Mesothelial cell of epicardium (in vitro differentiated cells): ENCODE data around the gene OR10A7. TPM values are rescaled to one million over a fixed set of nuclear protein-coding genes. Genes with fewer than 3 reads are reported as not detected.

ENCODE experiments used
- DNase-seq, 2 experiments: peaks; one replicate each; pipeline ENCODE4 v3.0.0; 2021; ENCODE audit warnings: low spot score in 2 of 2; ENCODE audit not compliant: unreplicated experiment in 2 of 2
- H3K27ac Mint-ChIP-seq: 2 replicates; pipeline ENCODE4 v1.8.0; 2021; ENCODE audit warnings: mixed read lengths
- H3K27me3 Mint-ChIP-seq: 2 replicates; pipeline ENCODE4 v1.8.0; 2021; ENCODE audit warnings: low read depth, mixed read lengths
- H3K36me3 Mint-ChIP-seq: 2 replicates; pipeline ENCODE4 v1.8.0; 2021; ENCODE audit warnings: mixed read lengths
- H3K4me1 Mint-ChIP-seq: 2 replicates; pipeline ENCODE4 v1.8.0; 2021; ENCODE audit warnings: mixed read lengths
- H3K4me3 Mint-ChIP-seq: 2 replicates; pipeline ENCODE4 v1.8.0; 2021; ENCODE audit warnings: mild to moderate bottlenecking, moderate library complexity, mixed read lengths
- H3K9me3 Mint-ChIP-seq: 2 replicates; pipeline ENCODE4 v1.8.0; 2021; ENCODE audit warnings: mixed read lengths
- CTCF ChIP-seq: fragments of 200-600 bp; sonication (generic); IDR thresholded peaks from one replicate; pipeline ENCODE4 v1.5.0; 2021; ENCODE audit warnings: antibody characterized with exemption; ENCODE audit not compliant: unreplicated experiment
- total RNA-seq: library from RNA; stranded (reverse); gene quantifications from 3 replicates; pipeline ENCODE4 v1.2.1, GENCODE V29; 2021

Gene OR10A7
- total RNA-seq, 1 donor from 2014 or later, result not detected

- H3K4me3 Mint-ChIP-seq, result no peak overlapping the region
- no peaks in the 10 kb centered on the region for H3K9me3 Mint-ChIP-seq
- no peaks in the 10 kb centered on the region for H3K4me1 Mint-ChIP-seq
Measured at GRCh38 chr12:55246159-55246558, 25.3 kb downstream of the OR10A7 start.

GRCh38 chr12:55250944-55251343 is 30.1 kb downstream of the OR10A7 start:
- Mint-ChIP-seq H3K4me3 (no peak overlapping the region), H3K27me3 (peaks cover 11% of the 10 kb centered on the region), H3K27ac (no peak overlapping the region), H3K9me3 (no peaks in the 10 kb centered on the region), H3K36me3 (no peaks in the 10 kb centered on the region), H3K4me1 (no peaks in the 10 kb centered on the region)
- DNase-seq, result no peak
- TF ChIP-seq CTCF, result no peak

More at GRCh38 chr12:55246159-55246558, 25.3 kb downstream of the OR10A7 start:
- Mint-ChIP-seq H3K27ac (no peak overlapping the region), H3K36me3 (no peaks in the 10 kb centered on the region), H3K27me3 (peaks cover 14% of the 10 kb centered on the region)
- no peak for TF ChIP-seq CTCF
- DNase-seq, result no peak

GRCh38 chr12:55253281-55253680 is 32.5 kb downstream of the OR10A7 start:
- H3K27ac Mint-ChIP-seq, result no peak overlapping the region
- no peak overlapping the region for H3K4me3 Mint-ChIP-seq
- DNase-seq, result no peak
- no peak for TF ChIP-seq CTCF
- no peaks in the 10 kb centered on the region for H3K36me3 Mint-ChIP-seq
- H3K27me3 Mint-ChIP-seq, result peaks cover 2% of the 10 kb centered on the region
- no peaks in the 10 kb centered on the region for H3K4me1 Mint-ChIP-seq
- peaks cover 4% of the 10 kb centered on the region for H3K9me3 Mint-ChIP-seq

- Mint-ChIP-seq H3K27me3 (no peaks in the 10 kb centered on the region), H3K9me3 (peaks cover 4% of the 10 kb centered on the region), H3K36me3 (no peaks in the 10 kb centered on the region), H3K27ac (no peak overlapping the region), H3K4me3 (no peak overlapping the region), H3K4me1 (no peaks in the 10 kb centered on the region)
- TF ChIP-seq CTCF, result no peak
- no peak for DNase-seq
Measured at GRCh38 chr12:55256831-55257230, 36.0 kb downstream of the OR10A7 start.

GRCh38 chr12:55258303-55258702 is 37.5 kb downstream of the OR10A7 start:
- Mint-ChIP-seq H3K9me3 (peaks cover 4% of the 10 kb centered on the region), H3K4me3 (no peak overlapping the region), H3K27me3 (peaks cover 2% of the 10 kb centered on the region), H3K27ac (no peak overlapping the region), H3K36me3 (no peaks in the 10 kb centered on the region), H3K4me1 (no peaks in the 10 kb centered on the region)
- no peak for TF ChIP-seq CTCF
- DNase-seq, result no peak

Other genes with a start within 250 kb of the OR10A7 start
- gene TESPA1, start 236.3 kb upstream of the OR10A7 start, total RNA-seq, result 0.16 to 0.31 TPM (median 0.20 TPM) in 3 replicates
- not detected in 3 replicates for gene NEUROD4, start 201.1 kb upstream of the OR10A7 start, total RNA-seq
- not detected in 3 replicates for gene OR9K2, start 94.6 kb upstream of the OR10A7 start, total RNA-seq
- not detected in 3 replicates for gene OR6C74, start 23.6 kb downstream of the OR10A7 start, total RNA-seq
- not detected in 3 replicates for gene OR6C6, start 75.5 kb downstream of the OR10A7 start, total RNA-seq
- gene OR6C1, start 93.3 kb downstream of the OR10A7 start, total RNA-seq, result not detected in 3 replicates
- not detected in 3 replicates for gene OR6C3, start 109.7 kb downstream of the OR10A7 start, total RNA-seq
- gene OR6C75, start 141.9 kb downstream of the OR10A7 start, total RNA-seq, result not detected in 3 replicates
- gene OR6C65, start 179.5 kb downstream of the OR10A7 start, total RNA-seq, result not detected in 3 replicates
- not detected in 3 replicates for gene OR6C76, start 205.2 kb downstream of the OR10A7 start, total RNA-seq
- not detected in 3 replicates for gene OR6C2, start 223.1 kb downstream of the OR10A7 start, total RNA-seq
- gene OR6C70, start 249.1 kb downstream of the OR10A7 start, total RNA-seq, result not detected in 3 replicates